GM23338 (cell line): ENCODE results near the gene TFCP2. TPM values are rescaled to one million over a fixed set of nuclear protein-coding genes. Genes with fewer than 3 reads are reported as not detected.

Experiments
- ATAC-seq: fragments of 200-7000 bp; cut with Tn5 transposase; 3 replicates; pipeline ENCODE4 v1.9.1; 2020
- DNase-seq: peaks from one replicate; pipeline ENCODE4 v3.0.0-alpha.2; 2015; ENCODE audit warnings: low spot score
- H2AFZ ChIP-seq: fragments of 200-600 bp; sonication (generic); 2 replicates; pipeline ENCODE4 v1.8.0; 2016; ENCODE audit warnings: antibody characterized with exemption, mild to moderate bottlenecking, moderate library complexity
- H3F3A ChIP-seq: fragments of 200-600 bp; sonication (generic); replicated peaks from 2 replicates; pipeline ENCODE4 v1.8.0; 2017; ENCODE audit warnings: antibody characterized with exemption, mixed run types, low read depth
- H3K27ac ChIP-seq: fragments of 200-600 bp; sonication (generic); 2 replicates; pipeline ENCODE4 v1.6.1; 2016; ENCODE audit warnings: low read depth
- H3K27me3 ChIP-seq: fragments of 200-600 bp; sonication (generic); 2 replicates; pipeline ENCODE4 v1.8.0; 2016; ENCODE audit warnings: mild to moderate bottlenecking, mixed run types, moderate library complexity; ENCODE audit not compliant: insufficient read depth
- H3K36me3 ChIP-seq: fragments of 200-600 bp; sonication (generic); 2 replicates; pipeline ENCODE4 v1.8.0; 2016; ENCODE audit warnings: mild to moderate bottlenecking; ENCODE audit not compliant: insufficient read depth
- H3K4me1 ChIP-seq: fragments of 200-600 bp; sonication (generic); 2 replicates; pipeline ENCODE4 v1.8.0; 2016; ENCODE audit warnings: mild to moderate bottlenecking, moderate library complexity; ENCODE audit not compliant: insufficient read depth
- H3K4me2 ChIP-seq: fragments of 200-600 bp; sonication (generic); 2 replicates; pipeline ENCODE4 v1.7.1; 2017; ENCODE audit warnings: mixed run types
- H3K4me3 ChIP-seq: fragments of 200-600 bp; sonication (generic); 2 replicates; pipeline ENCODE4 v1.6.1; 2016; ENCODE audit warnings: mixed run types
- H3K79me2 ChIP-seq: fragments of 200-600 bp; sonication (generic); replicated peaks from 2 replicates; pipeline ENCODE4 v1.8.0; 2017; ENCODE audit warnings: mild to moderate bottlenecking; ENCODE audit not compliant: insufficient read depth
- H3K9me2 ChIP-seq: fragments of 200-600 bp; sonication (generic); 2 replicates; pipeline ENCODE4 v1.8.0; 2017; ENCODE audit not compliant: insufficient read depth
- H4K20me1 ChIP-seq: fragments of 200-600 bp; sonication (generic); replicated peaks from 2 replicates; pipeline ENCODE4 v1.8.0; 2017; ENCODE audit warnings: mild to moderate bottlenecking; ENCODE audit not compliant: insufficient read depth
- H3K27ac Mint-ChIP-seq: 2 replicates; pipeline ENCODE4 v1.8.0; 2020; ENCODE audit warnings: inconsistent platforms, mild to moderate bottlenecking, moderate library complexity, mixed read lengths
- H3K27me3 Mint-ChIP-seq: 3 replicates; pipeline ENCODE4 v1.8.0; 2022; ENCODE audit warnings: low read depth, mild to moderate bottlenecking, moderate library complexity, mixed read lengths, inconsistent platforms; ENCODE audit not compliant: insufficient read depth, poor library complexity
- H3K36me3 Mint-ChIP-seq: 3 replicates; pipeline ENCODE4 v1.8.0; 2021; ENCODE audit warnings: low read depth, mild to moderate bottlenecking, inconsistent platforms, moderate library complexity, mixed read lengths
- H3K4me1 Mint-ChIP-seq: 3 replicates; pipeline ENCODE4 v1.8.0; 2020; ENCODE audit warnings: mild to moderate bottlenecking, inconsistent platforms, mixed read lengths
- H3K4me3 Mint-ChIP-seq: 3 replicates; pipeline ENCODE4 v1.8.0; 2021; ENCODE audit warnings: moderate library complexity, mild to moderate bottlenecking, inconsistent platforms, mixed read lengths
- H3K9me3 Mint-ChIP-seq: 3 replicates; pipeline ENCODE4 v1.8.0; 2020; ENCODE audit warnings: moderate library complexity, mild to moderate bottlenecking, inconsistent platforms, mixed read lengths
- CREB1 ChIP-seq: fragments of 250-450 bp; sonication (Bioruptor Pico); IDR thresholded peaks from 2 replicates; pipeline ENCODE4 v1.5.0; 2020; ENCODE audit warnings: low read depth, mild to moderate bottlenecking, moderate library complexity
- EZH2 ChIP-seq: fragments of 200-600 bp; sonication (generic); IDR thresholded peaks from one replicate; pipeline ENCODE4 v1.8.0; 2017; ENCODE audit warnings: antibody characterized with exemption, mild to moderate bottlenecking, low read depth; ENCODE audit not compliant: unreplicated experiment
- EZH2phosphoT487 ChIP-seq: fragments of 200-600 bp; sonication (generic); IDR thresholded peaks from one replicate; pipeline ENCODE4 v1.8.1; 2018; ENCODE audit warnings: antibody characterized with exemption; ENCODE audit not compliant: unreplicated experiment
- JUNB ChIP-seq: IDR thresholded peaks from one replicate; pipeline ENCODE4 v1.6.1; 2016; ENCODE audit warnings: antibody characterized with exemption; ENCODE audit not compliant: unreplicated experiment
- NANOG ChIP-seq: IDR thresholded peaks from 2 replicates; pipeline ENCODE4 v1.6.1; 2016; ENCODE audit warnings: antibody characterized with exemption, borderline replicate concordance
- POLR2AphosphoS5 ChIP-seq: IDR thresholded peaks from 2 replicates; pipeline ENCODE4 v1.6.1; 2016; ENCODE audit warnings: antibody characterized with exemption, low read depth
- STAT1 ChIP-seq: IDR thresholded peaks from one replicate; pipeline ENCODE4 v1.6.1; 2016; ENCODE audit warnings: antibody characterized with exemption; ENCODE audit not compliant: unreplicated experiment
- ZNF114 ChIP-seq: fragments of 250-450 bp; sonication (Bioruptor Pico); IDR thresholded peaks from 2 replicates; pipeline ENCODE4 v1.5.0; 2020; ENCODE audit warnings: mild to moderate bottlenecking, moderate library complexity
- ZNF331 ChIP-seq: fragments of 250-450 bp; sonication (Bioruptor Pico); IDR thresholded peaks from 2 replicates; pipeline ENCODE4 v1.5.0; 2020; ENCODE audit warnings: low read depth, mild to moderate bottlenecking, moderate library complexity
- polyA plus RNA-seq: library from polyadenylated mRNA; unstranded; fragments of >200 nt; fragmentation: Nextera tagmentation; extraction: Ambion mirVana; gene quantifications from 2 replicates; pipeline ENCODE4 v1.2.1, GENCODE V29; 2016
- total RNA-seq: library from RNA; depleted of rRNA; stranded (reverse); fragments of >200 nt; shearing (Covaris generic); gene quantifications from 2 replicates; pipeline ENCODE4 v1.2.3, GENCODE V29; 2014
- TF ChIP-seq, protein P1 (sequence below): IDR thresholded peaks from one replicate; pipeline ENCODE4 v1.6.1; 2018; ENCODE audit warnings: antibody characterized with exemption; ENCODE audit not compliant: unreplicated experiment
- TF ChIP-seq, protein P2 (sequence below): fragments of 250-450 bp; sonication (Bioruptor Pico); IDR thresholded peaks from 2 replicates; pipeline ENCODE4 v1.5.0; 2020; ENCODE audit warnings: mild to moderate bottlenecking, moderate library complexity
- TF ChIP-seq, protein P3 (sequence below), 2 experiments: fragments of 200-600 bp in 1 of 2; sonication (generic) in 1 of 2; conservative IDR thresholded peaks; 2 replicates each; pipeline versions ENCODE4 v1.5.1 to v1.6.1; 2016 to 2017; ENCODE audit warnings: antibody characterized with exemption in 2 of 2, low read depth in 2 of 2, mild to moderate bottlenecking in 2 of 2, moderate library complexity in 1 of 2
- TF ChIP-seq, protein P4 (sequence below): IDR thresholded peaks from 2 replicates; pipeline ENCODE4 v1.6.1; 2016; ENCODE audit warnings: antibody characterized with exemption

The TFCP2 gene
- total and polyA plus RNA-seq, 2 experiments from 2014 or later, result 15.2 to 30.5 TPM

DNA sequence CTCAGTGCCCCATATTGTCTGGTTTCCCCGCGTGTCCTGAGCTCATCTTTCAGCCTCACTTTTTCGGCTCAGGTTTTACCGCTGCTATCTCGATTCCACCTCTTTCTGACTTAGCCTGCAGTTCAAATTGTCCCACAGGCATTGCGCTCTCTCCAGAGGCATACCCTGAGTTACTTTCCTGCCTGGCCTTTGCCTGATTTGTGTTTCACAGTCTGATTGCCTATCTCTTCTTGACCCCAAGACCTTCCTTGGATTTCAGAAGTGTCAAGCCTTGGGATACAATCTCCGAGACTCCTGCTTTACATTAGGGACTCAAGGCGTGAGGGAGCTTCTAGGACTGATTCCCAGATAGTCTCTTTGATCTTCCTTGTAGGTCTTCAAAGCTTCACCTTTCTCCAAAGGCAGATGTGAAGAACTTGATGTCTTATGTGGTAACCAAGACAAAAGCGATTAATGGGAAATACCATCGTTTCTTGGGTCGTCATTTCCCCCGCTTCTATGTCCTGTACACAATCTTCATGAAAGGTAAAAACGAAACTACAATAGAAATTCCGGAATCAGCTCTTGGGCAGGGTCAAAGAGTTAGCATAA is 124.2 kb downstream of the TFCP2 start:
- no peak for TF ChIP-seq NANOG
- TF ChIP-seq JUNB, result no peak
- TF ChIP-seq ZNF114 (CRISPR knock-in tag), result no peak
- no peak for TF ChIP-seq CREB1
- TF ChIP-seq, protein P1, sequence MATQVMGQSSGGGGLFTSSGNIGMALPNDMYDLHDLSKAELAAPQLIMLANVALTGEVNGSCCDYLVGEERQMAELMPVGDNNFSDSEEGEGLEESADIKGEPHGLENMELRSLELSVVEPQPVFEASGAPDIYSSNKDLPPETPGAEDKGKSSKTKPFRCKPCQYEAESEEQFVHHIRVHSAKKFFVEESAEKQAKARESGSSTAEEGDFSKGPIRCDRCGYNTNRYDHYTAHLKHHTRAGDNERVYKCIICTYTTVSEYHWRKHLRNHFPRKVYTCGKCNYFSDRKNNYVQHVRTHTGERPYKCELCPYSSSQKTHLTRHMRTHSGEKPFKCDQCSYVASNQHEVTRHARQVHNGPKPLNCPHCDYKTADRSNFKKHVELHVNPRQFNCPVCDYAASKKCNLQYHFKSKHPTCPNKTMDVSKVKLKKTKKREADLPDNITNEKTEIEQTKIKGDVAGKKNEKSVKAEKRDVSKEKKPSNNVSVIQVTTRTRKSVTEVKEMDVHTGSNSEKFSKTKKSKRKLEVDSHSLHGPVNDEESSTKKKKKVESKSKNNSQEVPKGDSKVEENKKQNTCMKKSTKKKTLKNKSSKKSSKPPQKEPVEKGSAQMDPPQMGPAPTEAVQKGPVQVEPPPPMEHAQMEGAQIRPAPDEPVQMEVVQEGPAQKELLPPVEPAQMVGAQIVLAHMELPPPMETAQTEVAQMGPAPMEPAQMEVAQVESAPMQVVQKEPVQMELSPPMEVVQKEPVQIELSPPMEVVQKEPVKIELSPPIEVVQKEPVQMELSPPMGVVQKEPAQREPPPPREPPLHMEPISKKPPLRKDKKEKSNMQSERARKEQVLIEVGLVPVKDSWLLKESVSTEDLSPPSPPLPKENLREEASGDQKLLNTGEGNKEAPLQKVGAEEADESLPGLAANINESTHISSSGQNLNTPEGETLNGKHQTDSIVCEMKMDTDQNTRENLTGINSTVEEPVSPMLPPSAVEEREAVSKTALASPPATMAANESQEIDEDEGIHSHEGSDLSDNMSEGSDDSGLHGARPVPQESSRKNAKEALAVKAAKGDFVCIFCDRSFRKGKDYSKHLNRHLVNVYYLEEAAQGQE, result no peak
- TF ChIP-seq POLR2AphosphoS5, result no peak
- TF ChIP-seq STAT1, result no peak
- TF ChIP-seq, protein P2, sequence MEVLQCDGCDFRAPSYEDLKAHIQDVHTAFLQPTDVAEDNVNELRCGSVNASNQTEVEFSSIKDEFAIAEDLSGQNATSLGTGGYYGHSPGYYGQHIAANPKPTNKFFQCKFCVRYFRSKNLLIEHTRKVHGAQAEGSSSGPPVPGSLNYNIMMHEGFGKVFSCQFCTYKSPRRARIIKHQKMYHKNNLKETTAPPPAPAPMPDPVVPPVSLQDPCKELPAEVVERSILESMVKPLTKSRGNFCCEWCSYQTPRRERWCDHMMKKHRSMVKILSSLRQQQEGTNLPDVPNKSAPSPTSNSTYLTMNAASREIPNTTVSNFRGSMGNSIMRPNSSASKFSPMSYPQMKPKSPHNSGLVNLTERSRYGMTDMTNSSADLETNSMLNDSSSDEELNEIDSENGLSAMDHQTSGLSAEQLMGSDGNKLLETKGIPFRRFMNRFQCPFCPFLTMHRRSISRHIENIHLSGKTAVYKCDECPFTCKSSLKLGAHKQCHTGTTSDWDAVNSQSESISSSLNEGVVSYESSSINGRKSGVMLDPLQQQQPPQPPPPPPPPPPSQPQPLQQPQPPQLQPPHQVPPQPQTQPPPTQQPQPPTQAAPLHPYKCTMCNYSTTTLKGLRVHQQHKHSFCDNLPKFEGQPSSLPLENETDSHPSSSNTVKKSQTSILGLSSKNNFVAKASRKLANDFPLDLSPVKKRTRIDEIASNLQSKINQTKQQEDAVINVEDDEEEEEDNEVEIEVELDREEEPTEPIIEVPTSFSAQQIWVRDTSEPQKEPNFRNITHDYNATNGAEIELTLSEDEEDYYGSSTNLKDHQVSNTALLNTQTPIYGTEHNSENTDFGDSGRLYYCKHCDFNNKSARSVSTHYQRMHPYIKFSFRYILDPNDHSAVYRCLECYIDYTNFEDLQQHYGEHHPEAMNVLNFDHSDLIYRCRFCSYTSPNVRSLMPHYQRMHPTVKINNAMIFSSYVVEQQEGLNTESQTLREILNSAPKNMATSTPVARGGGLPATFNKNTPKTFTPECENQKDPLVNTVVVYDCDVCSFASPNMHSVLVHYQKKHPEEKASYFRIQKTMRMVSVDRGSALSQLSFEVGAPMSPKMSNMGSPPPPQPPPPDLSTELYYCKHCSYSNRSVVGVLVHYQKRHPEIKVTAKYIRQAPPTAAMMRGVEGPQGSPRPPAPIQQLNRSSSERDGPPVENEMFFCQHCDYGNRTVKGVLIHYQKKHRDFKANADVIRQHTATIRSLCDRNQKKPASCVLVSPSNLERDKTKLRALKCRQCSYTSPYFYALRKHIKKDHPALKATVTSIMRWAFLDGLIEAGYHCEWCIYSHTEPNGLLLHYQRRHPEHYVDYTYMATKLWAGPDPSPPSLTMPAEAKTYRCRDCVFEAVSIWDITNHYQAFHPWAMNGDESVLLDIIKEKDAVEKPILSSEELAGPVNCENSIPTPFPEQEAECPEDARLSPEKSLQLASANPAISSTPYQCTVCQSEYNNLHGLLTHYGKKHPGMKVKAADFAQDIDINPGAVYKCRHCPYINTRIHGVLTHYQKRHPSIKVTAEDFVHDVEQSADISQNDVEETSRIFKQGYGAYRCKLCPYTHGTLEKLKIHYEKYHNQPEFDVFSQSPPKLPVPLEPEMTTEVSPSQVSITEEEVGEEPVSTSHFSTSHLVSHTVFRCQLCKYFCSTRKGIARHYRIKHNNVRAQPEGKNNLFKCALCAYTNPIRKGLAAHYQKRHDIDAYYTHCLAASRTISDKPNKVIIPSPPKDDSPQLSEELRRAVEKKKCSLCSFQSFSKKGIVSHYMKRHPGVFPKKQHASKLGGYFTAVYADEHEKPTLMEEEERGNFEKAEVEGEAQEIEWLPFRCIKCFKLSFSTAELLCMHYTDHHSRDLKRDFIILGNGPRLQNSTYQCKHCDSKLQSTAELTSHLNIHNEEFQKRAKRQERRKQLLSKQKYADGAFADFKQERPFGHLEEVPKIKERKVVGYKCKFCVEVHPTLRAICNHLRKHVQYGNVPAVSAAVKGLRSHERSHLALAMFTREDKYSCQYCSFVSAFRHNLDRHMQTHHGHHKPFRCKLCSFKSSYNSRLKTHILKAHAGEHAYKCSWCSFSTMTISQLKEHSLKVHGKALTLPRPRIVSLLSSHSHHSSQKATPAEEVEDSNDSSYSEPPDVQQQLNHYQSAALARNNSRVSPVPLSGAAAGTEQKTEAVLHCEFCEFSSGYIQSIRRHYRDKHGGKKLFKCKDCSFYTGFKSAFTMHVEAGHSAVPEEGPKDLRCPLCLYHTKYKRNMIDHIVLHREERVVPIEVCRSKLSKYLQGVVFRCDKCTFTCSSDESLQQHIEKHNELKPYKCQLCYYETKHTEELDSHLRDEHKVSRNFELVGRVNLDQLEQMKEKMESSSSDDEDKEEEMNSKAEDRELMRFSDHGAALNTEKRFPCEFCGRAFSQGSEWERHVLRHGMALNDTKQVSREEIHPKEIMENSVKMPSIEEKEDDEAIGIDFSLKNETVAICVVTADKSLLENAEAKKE (CRISPR knock-in tag), result no peak
- TF ChIP-seq EZH2, result no peak
- TF ChIP-seq, protein P3, sequence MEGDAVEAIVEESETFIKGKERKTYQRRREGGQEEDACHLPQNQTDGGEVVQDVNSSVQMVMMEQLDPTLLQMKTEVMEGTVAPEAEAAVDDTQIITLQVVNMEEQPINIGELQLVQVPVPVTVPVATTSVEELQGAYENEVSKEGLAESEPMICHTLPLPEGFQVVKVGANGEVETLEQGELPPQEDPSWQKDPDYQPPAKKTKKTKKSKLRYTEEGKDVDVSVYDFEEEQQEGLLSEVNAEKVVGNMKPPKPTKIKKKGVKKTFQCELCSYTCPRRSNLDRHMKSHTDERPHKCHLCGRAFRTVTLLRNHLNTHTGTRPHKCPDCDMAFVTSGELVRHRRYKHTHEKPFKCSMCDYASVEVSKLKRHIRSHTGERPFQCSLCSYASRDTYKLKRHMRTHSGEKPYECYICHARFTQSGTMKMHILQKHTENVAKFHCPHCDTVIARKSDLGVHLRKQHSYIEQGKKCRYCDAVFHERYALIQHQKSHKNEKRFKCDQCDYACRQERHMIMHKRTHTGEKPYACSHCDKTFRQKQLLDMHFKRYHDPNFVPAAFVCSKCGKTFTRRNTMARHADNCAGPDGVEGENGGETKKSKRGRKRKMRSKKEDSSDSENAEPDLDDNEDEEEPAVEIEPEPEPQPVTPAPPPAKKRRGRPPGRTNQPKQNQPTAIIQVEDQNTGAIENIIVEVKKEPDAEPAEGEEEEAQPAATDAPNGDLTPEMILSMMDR (conservative IDR thresholded peaks at IDR 0.05; ENCODE audit: low read depth in 2 of 2), result no peak
- no peak for TF ChIP-seq EZH2phosphoT487
- TF ChIP-seq, protein P4, sequence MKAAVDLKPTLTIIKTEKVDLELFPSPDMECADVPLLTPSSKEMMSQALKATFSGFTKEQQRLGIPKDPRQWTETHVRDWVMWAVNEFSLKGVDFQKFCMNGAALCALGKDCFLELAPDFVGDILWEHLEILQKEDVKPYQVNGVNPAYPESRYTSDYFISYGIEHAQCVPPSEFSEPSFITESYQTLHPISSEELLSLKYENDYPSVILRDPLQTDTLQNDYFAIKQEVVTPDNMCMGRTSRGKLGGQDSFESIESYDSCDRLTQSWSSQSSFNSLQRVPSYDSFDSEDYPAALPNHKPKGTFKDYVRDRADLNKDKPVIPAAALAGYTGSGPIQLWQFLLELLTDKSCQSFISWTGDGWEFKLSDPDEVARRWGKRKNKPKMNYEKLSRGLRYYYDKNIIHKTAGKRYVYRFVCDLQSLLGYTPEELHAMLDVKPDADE, result no peak
- TF ChIP-seq ZNF331 (CRISPR knock-in tag), result no peak

More for the DNA sequence above, 124.2 kb downstream of the TFCP2 start:
- Histone ChIP-seq H3K4me1 (peaks cover 10% of the 10 kb centered on the region; the same call in 1 of the 2 replicates), H2AFZ (peak overlapping the region; percentile 74; the same call in 1 of the 2 replicates), H4K20me1 (no peaks in the 10 kb centered on the region), H3K27ac (no peak overlapping the region), H3K27me3 (no peaks in the 10 kb centered on the region), H3K79me2 (no peaks in the 10 kb centered on the region), H3K4me2 (peak overlapping the region; percentile 89), H3K36me3 (peaks cover 6% of the 10 kb centered on the region; the same call in 1 of the 2 replicates), H3K4me3 (peak overlapping the region; percentile 64), H3K9me2 (no peaks in the 10 kb centered on the region), H3F3A (no peaks in the 10 kb centered on the region)
- DNase-seq, result no peak
- Mint-ChIP-seq H3K36me3 (peaks cover 14% of the 10 kb centered on the region), H3K4me1 (peaks cover 11% of the 10 kb centered on the region), H3K4me3 (peak overlapping the region; percentile 97), H3K27ac (peak overlapping the region; percentile 94), H3K9me3 (no peaks in the 10 kb centered on the region), H3K27me3 (peaks cover 11% of the 10 kb centered on the region)
- ATAC-seq, result no peak
